SKM-1 (cell line): ENCODE measurements around the gene MDM4.

Source experiments
- DNase-seq: peaks from one replicate; lab custom pipeline; 2025; ENCODE audit not compliant: unreplicated experiment; lab: John Stamatoyannopoulos, UW

MDM4 gene

GRCh38 chr1:204602871-204603542 is 86.8 kb downstream of the MDM4 start:
- DNase-seq = no peak

- no peak for DNase-seq
Measured at GRCh38 chr1:204605791-204606190, 89.6 kb downstream of the MDM4 start.
